ENCODE measurements around the gene PRSS38.

GRCh38 chr1:227799756-227800155 is 15.7 kb upstream of the PRSS38 start:
- no peak for TF ChIP-seq CTCF (IDR thresholded peaks at IDR 0.05)
- no peak for TF ChIP-seq EP300 (IDR thresholded peaks at IDR 0.05)
- TF ChIP-seq POLR2AphosphoS5 (IDR thresholded peaks at IDR 0.05), result no peak
- TF ChIP-seq POLR2A (IDR thresholded peaks at IDR 0.05), result no peak

Data from gastroesophageal sphincter (tissue), 3 donors.